ENCODE results near the gene HMCN1.
"Not testable (repeated sequence)": the region's sequence is repeated elsewhere in the genome, so short reads cannot be mapped to it uniquely, and the experiment has no call there.

HMCN1 gene

DNA sequence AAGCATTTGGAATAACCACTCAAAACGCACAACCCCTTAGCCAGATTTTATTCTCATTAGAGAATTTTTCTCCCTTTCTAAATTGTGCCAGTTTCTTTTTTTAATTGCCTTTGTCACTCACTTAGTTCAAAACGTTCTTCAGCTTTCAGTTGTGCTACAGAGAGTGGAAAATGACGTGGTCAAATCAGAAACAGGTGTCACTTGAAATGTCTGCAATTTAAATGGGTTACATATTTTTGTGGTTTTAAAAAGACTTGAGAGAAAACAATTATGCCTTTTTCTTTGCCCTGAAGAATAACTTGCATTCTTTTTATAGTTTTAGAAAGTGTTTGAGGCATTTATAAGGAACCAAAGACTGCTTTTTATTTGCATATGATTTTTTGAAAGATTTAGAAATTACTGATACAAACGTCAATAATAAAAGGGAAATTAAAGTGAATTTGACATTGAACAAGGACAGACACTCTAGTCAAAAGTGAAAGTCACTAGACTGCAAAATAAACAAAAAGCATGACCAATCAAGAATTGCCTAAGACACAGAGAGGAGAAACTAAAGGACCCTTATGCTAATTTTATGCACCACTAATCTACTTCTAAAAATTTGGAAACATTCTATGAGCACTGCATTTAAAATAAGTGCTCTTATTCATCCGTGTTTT lies 449.9 kb downstream of the HMCN1 start:
- DNase-seq (ENCODE audit: extremely low read depth, low read depth): peak; percentile 24
- no peak for TF ChIP-seq CTCF (IDR thresholded peaks at IDR 0.05; ENCODE audit: low read depth, low read length)

DNA sequence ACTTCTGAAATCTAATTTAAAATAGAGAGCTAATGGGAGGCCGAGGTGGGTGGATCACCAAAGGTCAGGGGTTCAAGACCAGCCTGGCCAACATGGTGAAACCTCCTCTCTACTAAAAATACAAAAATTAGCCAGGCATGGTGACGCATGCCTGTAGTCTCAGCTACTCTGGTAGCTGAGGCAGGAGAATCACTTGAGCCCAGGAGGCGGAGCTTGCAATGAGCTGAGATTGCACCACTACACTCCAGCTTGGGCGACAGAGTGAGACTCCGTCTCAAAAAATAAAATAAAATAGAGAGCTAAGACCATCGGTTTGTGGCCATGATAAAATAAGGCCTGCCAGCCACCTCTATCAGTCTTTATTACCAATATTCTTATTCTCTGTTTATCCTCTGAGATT lies 452.1 kb downstream of the HMCN1 start:
- not testable (repeated sequence) for DNase-seq (ENCODE audit: extremely low read depth, low read depth)

- no peak for DNase-seq (ENCODE audit: extremely low read depth, low read depth)
- TF ChIP-seq CTCF (IDR thresholded peaks at IDR 0.05; ENCODE audit: low read depth, low read length): no peak
Observed at GRCh38 chr1:186187601-186188000, 453.4 kb downstream of the HMCN1 start.

- no peak for DNase-seq (ENCODE audit: extremely low read depth, low read depth)
- no peak for TF ChIP-seq CTCF (IDR thresholded peaks at IDR 0.05; ENCODE audit: low read depth, low read length)
Observed at GRCh38 chr1:186188004-186188539, 453.9 kb downstream of the HMCN1 start.

DNA sequence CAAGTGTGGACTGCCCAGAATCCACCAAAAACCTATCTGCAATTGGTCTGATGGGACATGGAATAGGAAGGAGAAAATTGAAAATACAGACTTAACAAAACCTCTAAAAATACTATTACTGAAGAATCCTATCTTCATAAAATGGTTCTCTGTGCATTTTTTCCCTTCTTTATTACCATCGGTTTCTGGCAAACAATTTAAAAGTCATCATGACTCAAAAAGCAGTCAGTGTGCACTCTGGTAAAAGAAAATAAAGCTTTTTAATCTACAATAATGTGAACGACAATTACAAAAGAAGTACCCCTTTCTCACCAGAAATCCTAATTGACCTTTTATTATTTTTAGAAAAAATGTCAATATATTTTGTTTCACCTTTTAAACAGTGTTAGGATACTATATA lies 454.5 kb downstream of the HMCN1 start:
- no peak for DNase-seq (ENCODE audit: extremely low read depth, low read depth)
- TF ChIP-seq CTCF (IDR thresholded peaks at IDR 0.05; ENCODE audit: low read depth, low read length): no peak

GRCh38 chr1:186189156-186189555 lies 455.0 kb downstream of the HMCN1 start:
- TF ChIP-seq CTCF (IDR thresholded peaks at IDR 0.05; ENCODE audit: low read depth, low read length): no peak
- no peak for DNase-seq (ENCODE audit: extremely low read depth, low read depth)

DNA sequence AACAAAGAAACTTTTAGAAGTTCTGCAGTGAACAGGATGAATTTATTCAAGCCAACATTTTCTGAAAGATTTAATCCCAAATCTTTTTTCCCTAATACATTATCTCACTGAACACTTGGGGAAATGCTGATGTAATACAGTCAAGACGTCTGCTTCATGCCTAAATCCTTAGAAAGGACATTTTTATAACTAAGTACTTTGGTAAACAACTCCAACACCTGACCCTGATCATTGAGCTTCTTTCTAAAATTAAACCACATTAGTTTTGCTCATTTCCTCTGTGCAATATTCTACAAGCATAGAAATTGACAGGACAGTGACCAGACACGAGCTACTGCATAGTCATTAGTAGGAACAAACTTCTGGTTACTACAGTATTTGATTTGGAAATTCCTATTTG lies 457.3 kb downstream of the HMCN1 start:
- DNase-seq (ENCODE audit: extremely low read depth, low read depth): no peak
- TF ChIP-seq CTCF (IDR thresholded peaks at IDR 0.05; ENCODE audit: low read depth, low read length): no peak

GRCh38 chr1:186193224-186193623 lies 459.0 kb downstream of the HMCN1 start:
- no peak for DNase-seq (ENCODE audit: extremely low read depth, low read depth)
- no peak for TF ChIP-seq CTCF (IDR thresholded peaks at IDR 0.05; ENCODE audit: low read depth, low read length)
